CD14-positive monocyte (primary cell): ENCODE results near the gene MORN4. TPM values are rescaled to one million over a fixed set of nuclear protein-coding genes. Genes with fewer than 3 reads are reported as not detected.

Source experiments
- DNase-seq, 3 donors: peaks; one replicate each; pipeline ENCODE4 v3.0.0-alpha.2; 2011 to 2022
- H2AFZ ChIP-seq: 2 replicates; pipeline ENCODE4 v1.6.0; 2012; ENCODE audit warnings: mild to moderate bottlenecking, low read depth, low read length, inconsistent platforms; ENCODE audit not compliant: insufficient read depth, poor library complexity, severe bottlenecking
- H3K27ac ChIP-seq, 2 donors: 1 replicate in 1 of 2; 2 replicates in 1 of 2; pipeline ENCODE4 v1.5.1; 2012 to 2013; ENCODE audit warnings: low read length in 2 of 2, control low read depth in 1 of 2, inconsistent platforms in 1 of 2, low read depth in 1 of 2, mild to moderate bottlenecking in 1 of 2
- H3K27me3 ChIP-seq, 2 donors: one replicate each; pipeline versions ENCODE4 v1.6.0 to v1.6.1; 2011 to 2013; ENCODE audit warnings: low read length in 2 of 2; ENCODE audit not compliant: control insufficient read depth in 2 of 2, insufficient read depth in 2 of 2
- H3K36me3 ChIP-seq, 2 donors: replicated peaks in 1 of 2; 1 replicate in 1 of 2; 2 replicates in 1 of 2; pipeline versions ENCODE4 v1.5.1 to v1.6.1; 2012 to 2013; ENCODE audit warnings: low read length in 2 of 2, control low read depth in 1 of 2, inconsistent platforms in 1 of 2, mild to moderate bottlenecking in 1 of 2; ENCODE audit not compliant: insufficient read depth in 2 of 2, control insufficient read depth in 1 of 2
- H3K4me1 ChIP-seq, 2 donors: 1 replicate in 1 of 2; 2 replicates in 1 of 2; pipeline versions ENCODE4 v1.5.1 to v1.6.1; 2012 to 2013; ENCODE audit warnings: low read length in 2 of 2, control low read depth in 1 of 2, inconsistent platforms in 1 of 2, mild to moderate bottlenecking in 1 of 2, moderate library complexity in 1 of 2; ENCODE audit not compliant: insufficient read depth in 2 of 2, control insufficient read depth in 1 of 2
- H3K4me2 ChIP-seq: replicated peaks from 2 replicates; pipeline ENCODE3; 2012; ENCODE audit warnings: low read length, moderate library complexity, mild to moderate bottlenecking; ENCODE audit not compliant: poor library complexity, severe bottlenecking; ENCODE audit errors: extremely low read depth
- H3K4me3 ChIP-seq, 3 experiments: fragments of 200-600 bp in 1 of 3; sonication (generic) in 1 of 3; replicated peaks in 1 of 3; 1 replicate in 2 of 3; 2 replicates in 1 of 3; pipeline ENCODE4 v1.5.1; 2011 to 2013; ENCODE audit warnings: low read length in 3 of 3, mild to moderate bottlenecking in 3 of 3, control low read depth in 2 of 3, low read depth in 2 of 3, inconsistent platforms in 1 of 3, moderate library complexity in 1 of 3
- H3K79me2 ChIP-seq: 2 replicates; pipeline ENCODE4 v1.6.0; 2012; ENCODE audit warnings: mild to moderate bottlenecking, control low read depth, inconsistent platforms, low read length, moderate library complexity; ENCODE audit not compliant: insufficient read depth
- H3K9ac ChIP-seq: 2 replicates; pipeline ENCODE4 v1.6.0; 2017; ENCODE audit warnings: low read length, mild to moderate bottlenecking; ENCODE audit not compliant: insufficient read depth, poor library complexity, severe bottlenecking
- H3K9me3 ChIP-seq, 2 donors: replicated peaks in 1 of 2; 1 replicate in 1 of 2; 2 replicates in 1 of 2; pipeline versions ENCODE4 v1.5.1 to v1.6.1; 2012 to 2013; ENCODE audit warnings: low read length in 2 of 2, control low read depth in 1 of 2; ENCODE audit not compliant: control insufficient read depth in 1 of 2, insufficient read depth in 1 of 2
- H4K20me1 ChIP-seq: 2 replicates; pipeline ENCODE4 v1.6.0; 2012; ENCODE audit warnings: mild to moderate bottlenecking, low read length, control low read depth, moderate library complexity; ENCODE audit not compliant: insufficient read depth
- H3K27ac Mint-ChIP-seq, 7 donors: one replicate each; pipeline ENCODE4 v1.8.0; 2020; ENCODE audit warnings: mild to moderate bottlenecking in 7 of 7, mixed read lengths in 7 of 7, moderate library complexity in 6 of 7, inconsistent platforms in 2 of 7
- H3K27me3 Mint-ChIP-seq, 3 donors: one replicate each; pipeline ENCODE4 v1.8.0; 2021 to 2022; ENCODE audit warnings: low read depth in 3 of 3, mild to moderate bottlenecking in 3 of 3, mixed read lengths in 3 of 3, moderate library complexity in 3 of 3, inconsistent platforms in 1 of 3
- H3K36me3 Mint-ChIP-seq, 2 donors: one replicate each; pipeline ENCODE4 v1.8.0; 2020; ENCODE audit warnings: mixed read lengths in 2 of 2, inconsistent platforms in 1 of 2, mild to moderate bottlenecking in 1 of 2
- H3K4me1 Mint-ChIP-seq: one replicate; pipeline ENCODE4 v1.8.0; 2020; ENCODE audit warnings: mild to moderate bottlenecking, mixed read lengths
- H3K4me3 Mint-ChIP-seq, 2 donors: one replicate each; pipeline ENCODE4 v1.8.0; 2020; ENCODE audit warnings: mild to moderate bottlenecking in 2 of 2, mixed read lengths in 2 of 2, moderate library complexity in 1 of 2
- H3K9me3 Mint-ChIP-seq, 7 donors: one replicate each; pipeline ENCODE4 v1.8.0; 2020 to 2022; ENCODE audit warnings: mixed read lengths in 7 of 7, mild to moderate bottlenecking in 6 of 7, moderate library complexity in 6 of 7, inconsistent platforms in 2 of 7
- CTCF ChIP-seq: fragments of 200-600 bp; IDR thresholded peaks from one replicate; pipeline ENCODE4 v1.8.0; 2022; ENCODE audit warnings: antibody characterized with exemption, mild to moderate bottlenecking
- WGBS: methylation state at CpG from one replicate; pipeline ENCODE4 v1.1.5; 2013; ENCODE audit warnings: missing lambda C conversion rate; ENCODE audit not compliant: insufficient coverage; 5-methylcytosine and 5-hydroxymethylcytosine counted together
- intact Hi-C, 2 donors: fragments of 100-400 bp; cut with micrococcal nuclease; formaldehyde crosslinking; loops; one replicate each; pipeline versions ENCODE4 v1.15.0 to v1.15.1; 2023
- polyA plus RNA-seq, 3 donors: library from polyadenylated mRNA; depleted of rRNA in 1 of 3; unstranded in 2 of 3; stranded (reverse) in 1 of 3; fragments of 300-500 nt in 2 of 3; fragments of >200 nt in 1 of 3; fragmentation: Illumina TruSeq in 2 of 3; gene quantifications; 1 replicate in 2 of 3; 2 replicates in 1 of 3; pipeline ENCODE4 v1.2.3, GENCODE V29; 2012 to 2021

MORN4 gene
- polyA plus RNA-seq, 3 donors, result not detected

GRCh38 chr10:97669571-97669970 is 36.3 kb upstream of the MORN4 start:
- peaks cover 70 to 84% of the 10 kb centered on the region in 2 donors for H3K36me3 Mint-ChIP-seq
- H3K79me2 ChIP-seq, result no peaks in the 10 kb centered on the region
- peaks cover 70 to 84% of the 10 kb centered on the region in 2 donors for H3K36me3 ChIP-seq
- H3K27me3 Mint-ChIP-seq, result no peaks in the 10 kb centered on the region
- H3K27ac ChIP-seq, result no peak overlapping the region
- intact Hi-C loops, result loop anchor here in 1 of 2 donors (10.0 kb wide), 1 partner anchor 95 kb away; the partner anchor contains the start of gene ANKRD2
- no peaks in the 10 kb centered on the region for H3K9me3 ChIP-seq
- no peak overlapping the region for H3K4me3 Mint-ChIP-seq
- H3K27ac Mint-ChIP-seq, result no peak overlapping the region
- no peak overlapping the region for H3K9ac ChIP-seq
- DNase-seq, result no peak
- no peak for TF ChIP-seq CTCF
- H3K27me3 ChIP-seq, result no peaks in the 10 kb centered on the region
- no peaks in the 10 kb centered on the region for H3K4me1 ChIP-seq
- no peaks in the 10 kb centered on the region for H3K9me3 Mint-ChIP-seq
- H3K4me1 Mint-ChIP-seq, result peaks cover 3% of the 10 kb centered on the region
- no peak overlapping the region for H3K4me2 ChIP-seq
- no peaks in the 10 kb centered on the region for H4K20me1 ChIP-seq
- WGBS, result no CpG with 5 or more reads among the region's 1 CpG
- H2AFZ ChIP-seq, result no peak overlapping the region
- H3K4me3 ChIP-seq, result no peak overlapping the region

- intact Hi-C loops, result loop anchor here in 1 of 2 donors (10.0 kb wide), 1 partner anchor 93 kb away; the partner anchor contains the start of gene ANKRD2
- Histone ChIP-seq H3K36me3 (peaks cover 70 to 83% of the 10 kb centered on the region in 2 donors), H3K9me3 (no peaks in the 10 kb centered on the region), H3K79me2 (no peaks in the 10 kb centered on the region), H3K27ac (no peak overlapping the region), H3K4me3 (no peak overlapping the region), H3K9ac (no peak overlapping the region), H3K4me2 (no peak overlapping the region), H2AFZ (no peak overlapping the region), H4K20me1 (no peaks in the 10 kb centered on the region), H3K4me1 (no peaks in the 10 kb centered on the region), H3K27me3 (no peaks in the 10 kb centered on the region)
- H3K36me3 Mint-ChIP-seq, result peaks cover 69 to 82% of the 10 kb centered on the region in 2 donors
- DNase-seq, result no peak
- no peaks in the 10 kb centered on the region for H3K4me1 Mint-ChIP-seq
- H3K27ac Mint-ChIP-seq, result no peak overlapping the region
- H3K9me3 Mint-ChIP-seq, result no peaks in the 10 kb centered on the region
- H3K4me3 Mint-ChIP-seq, result no peak overlapping the region
- TF ChIP-seq CTCF, result no peak
- 94% methylated on average over 5 of the region's 6 CpGs for WGBS
- no peaks in the 10 kb centered on the region for H3K27me3 Mint-ChIP-seq
These were observed 34.2 kb upstream of the MORN4 start for GRCh38 chr10:97667463-97667862.
